OCI-LY3 (cell line): ENCODE data around the gene GRIA2.

Experiments used
- H2AFZ ChIP-seq: fragments of 200-600, 300-600 bp; shearing (Covaris generic); 2 replicates; pipeline ENCODE4 v1.6.0; 2014; ENCODE audit warnings: antibody characterized with exemption, low read depth, low read length
- H3K27ac ChIP-seq: fragments of 200-600, 300-600 bp; sonication (generic); 2 replicates; pipeline ENCODE4 v1.5.1; 2014; ENCODE audit warnings: mild to moderate bottlenecking, low read length, moderate library complexity, mixed read lengths
- H3K27me3 ChIP-seq: fragments of 200-600, 300-600 bp; sonication (generic); 2 replicates; pipeline ENCODE4 v1.6.1; 2014; ENCODE audit warnings: low read depth, low read length, mixed read lengths
- H3K36me3 ChIP-seq: fragments of 200-600, 300-600 bp; sonication (generic); replicated peaks from 2 replicates; pipeline ENCODE3; 2014; ENCODE audit warnings: low read depth, low read length, mixed read lengths
- H3K4me1 ChIP-seq: fragments of 300-600, 200-600 bp; sonication (generic); 2 replicates; pipeline ENCODE4 v1.6.1; 2014; ENCODE audit warnings: low read length, mixed read lengths
- H3K4me2 ChIP-seq: fragments of 200-600, 300-600 bp; sonication (generic); 2 replicates; pipeline ENCODE4 v1.6.1; 2014; ENCODE audit warnings: low read length, mixed read lengths
- H3K4me3 ChIP-seq: fragments of 300-600, 200-600 bp; sonication (generic); 2 replicates; pipeline ENCODE4 v1.5.1; 2014; ENCODE audit warnings: antibody characterized with exemption, mild to moderate bottlenecking, low read length, moderate library complexity
- H3K79me2 ChIP-seq: fragments of 300-600, 200-600 bp; shearing (Covaris generic); 2 replicates; pipeline ENCODE4 v1.6.1; 2014; ENCODE audit warnings: mild to moderate bottlenecking, low read length, mixed read lengths
- H3K9ac ChIP-seq: fragments of 300-600, 200-600 bp; shearing (Covaris generic); 2 replicates; pipeline ENCODE4 v1.6.0; 2014; ENCODE audit warnings: mild to moderate bottlenecking, low read length, moderate library complexity
- H3K9me3 ChIP-seq: fragments of 200-600, 300-600 bp; shearing (Covaris generic); 2 replicates; pipeline ENCODE4 v1.6.1; 2014; ENCODE audit warnings: low read length, mixed read lengths; ENCODE audit not compliant: insufficient read depth
- H4K20me1 ChIP-seq: fragments of 200-600, 300-600 bp; sonication (generic); 2 replicates; pipeline ENCODE4 v1.6.1; 2016; ENCODE audit warnings: low read length, mixed read lengths; ENCODE audit not compliant: insufficient read depth
- EZH2phosphoT487 ChIP-seq: fragments of 200-600 bp; shearing (Covaris generic); IDR thresholded peaks from 2 replicates; pipeline ENCODE4 v1.6.1; 2018; ENCODE audit warnings: antibody characterized with exemption, mixed run types, low read depth
- TF ChIP-seq, protein P1 (sequence below): fragments of 200-600, 300-600 bp; sonication (generic); IDR thresholded peaks from 2 replicates; pipeline ENCODE4 v1.5.1; 2014; ENCODE audit warnings: antibody characterized with exemption, low read length, low read depth

The GRIA2 gene

GRCh38 chr4:157271166-157271869, 50.8 kb downstream of the GRIA2 start:
- H3K4me2 ChIP-seq, result no peak overlapping the region
- no peaks in the 10 kb centered on the region for H3K27me3 ChIP-seq
- H3K36me3 ChIP-seq, result no peaks in the 10 kb centered on the region
- H3K4me3 ChIP-seq, result no peak overlapping the region
- H3K27ac ChIP-seq, result no peak overlapping the region
- H3K9me3 ChIP-seq, result no peaks in the 10 kb centered on the region
- no peaks in the 10 kb centered on the region for H3K4me1 ChIP-seq
- no peak overlapping the region for H3K9ac ChIP-seq
- no peaks in the 10 kb centered on the region for H3K79me2 ChIP-seq
- TF ChIP-seq, protein P1, sequence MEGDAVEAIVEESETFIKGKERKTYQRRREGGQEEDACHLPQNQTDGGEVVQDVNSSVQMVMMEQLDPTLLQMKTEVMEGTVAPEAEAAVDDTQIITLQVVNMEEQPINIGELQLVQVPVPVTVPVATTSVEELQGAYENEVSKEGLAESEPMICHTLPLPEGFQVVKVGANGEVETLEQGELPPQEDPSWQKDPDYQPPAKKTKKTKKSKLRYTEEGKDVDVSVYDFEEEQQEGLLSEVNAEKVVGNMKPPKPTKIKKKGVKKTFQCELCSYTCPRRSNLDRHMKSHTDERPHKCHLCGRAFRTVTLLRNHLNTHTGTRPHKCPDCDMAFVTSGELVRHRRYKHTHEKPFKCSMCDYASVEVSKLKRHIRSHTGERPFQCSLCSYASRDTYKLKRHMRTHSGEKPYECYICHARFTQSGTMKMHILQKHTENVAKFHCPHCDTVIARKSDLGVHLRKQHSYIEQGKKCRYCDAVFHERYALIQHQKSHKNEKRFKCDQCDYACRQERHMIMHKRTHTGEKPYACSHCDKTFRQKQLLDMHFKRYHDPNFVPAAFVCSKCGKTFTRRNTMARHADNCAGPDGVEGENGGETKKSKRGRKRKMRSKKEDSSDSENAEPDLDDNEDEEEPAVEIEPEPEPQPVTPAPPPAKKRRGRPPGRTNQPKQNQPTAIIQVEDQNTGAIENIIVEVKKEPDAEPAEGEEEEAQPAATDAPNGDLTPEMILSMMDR, result no peak
- TF ChIP-seq EZH2phosphoT487, result no peak
- no peak overlapping the region for H2AFZ ChIP-seq
- H4K20me1 ChIP-seq, result no peaks in the 10 kb centered on the region

GRCh38 chr4:157280673-157281072, 60.1 kb downstream of the GRIA2 start:
- no peaks in the 10 kb centered on the region for H4K20me1 ChIP-seq
- no peaks in the 10 kb centered on the region for H3K79me2 ChIP-seq
- H3K4me1 ChIP-seq, result no peaks in the 10 kb centered on the region
- no peak overlapping the region for H3K4me2 ChIP-seq
- no peaks in the 10 kb centered on the region for H3K27me3 ChIP-seq
- no peak for TF ChIP-seq EZH2phosphoT487
- TF ChIP-seq, protein P1, result no peak
- H3K9ac ChIP-seq, result no peak overlapping the region
- H3K36me3 ChIP-seq, result no peaks in the 10 kb centered on the region
- H3K4me3 ChIP-seq, result no peak overlapping the region
- H2AFZ ChIP-seq, result no peak overlapping the region
- H3K9me3 ChIP-seq, result no peaks in the 10 kb centered on the region
- no peak overlapping the region for H3K27ac ChIP-seq

GRCh38 chr4:157282019-157282418, 61.5 kb downstream of the GRIA2 start:
- no peak for TF ChIP-seq EZH2phosphoT487
- TF ChIP-seq, protein P1, result no peak
- Histone ChIP-seq H3K9me3 (no peaks in the 10 kb centered on the region), H3K9ac (no peak overlapping the region), H3K27me3 (no peaks in the 10 kb centered on the region), H4K20me1 (no peaks in the 10 kb centered on the region), H3K4me2 (no peak overlapping the region), H3K36me3 (no peaks in the 10 kb centered on the region), H3K4me1 (no peaks in the 10 kb centered on the region), H3K79me2 (no peaks in the 10 kb centered on the region), H2AFZ (no peak overlapping the region), H3K27ac (no peak overlapping the region), H3K4me3 (no peak overlapping the region)

DNA sequence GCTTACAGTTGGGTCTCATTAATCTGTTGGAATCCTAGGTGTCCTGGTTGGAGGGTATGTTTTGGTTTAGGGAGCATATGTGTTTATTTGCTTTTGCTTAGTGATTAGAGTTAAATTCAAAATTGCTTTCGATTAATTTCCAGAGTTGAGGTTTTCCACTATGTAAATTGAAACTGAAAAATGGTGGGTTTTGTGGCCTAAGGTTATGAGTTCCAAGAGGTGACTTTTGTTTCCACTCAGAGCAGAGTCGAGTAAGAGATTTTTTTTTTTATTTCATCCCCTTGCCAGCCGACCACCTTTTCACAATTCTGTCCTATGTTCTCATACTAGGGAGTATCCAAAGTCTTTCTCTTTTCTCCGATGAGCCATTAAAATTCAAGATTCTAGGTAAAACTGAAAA, 66.9 kb downstream of the GRIA2 start:
- Histone ChIP-seq H4K20me1 (no peaks in the 10 kb centered on the region), H3K36me3 (no peaks in the 10 kb centered on the region), H3K27ac (no peak overlapping the region), H2AFZ (no peak overlapping the region), H3K27me3 (no peaks in the 10 kb centered on the region), H3K9ac (no peak overlapping the region), H3K4me1 (no peaks in the 10 kb centered on the region), H3K79me2 (no peaks in the 10 kb centered on the region), H3K4me3 (no peak overlapping the region), H3K9me3 (no peaks in the 10 kb centered on the region), H3K4me2 (no peak overlapping the region)
- TF ChIP-seq EZH2phosphoT487, result no peak
